ENCODE measurements around the gene AVPI1. TPM values are rescaled to one million over a fixed set of nuclear protein-coding genes. Genes with fewer than 3 reads are reported as not detected.

The AVPI1 gene
- total and polyA plus RNA-seq, 2 experiments from 2014 or later = 7.4 to 7.6 TPM

- TF ChIP-seq EZH2phosphoT487 (IDR thresholded peaks at IDR 0.05; ENCODE audit: unreplicated experiment) = no peak
- TF ChIP-seq ETS1 (IDR thresholded peaks at IDR 0.05) = no peak
- TF ChIP-seq, protein P1, sequence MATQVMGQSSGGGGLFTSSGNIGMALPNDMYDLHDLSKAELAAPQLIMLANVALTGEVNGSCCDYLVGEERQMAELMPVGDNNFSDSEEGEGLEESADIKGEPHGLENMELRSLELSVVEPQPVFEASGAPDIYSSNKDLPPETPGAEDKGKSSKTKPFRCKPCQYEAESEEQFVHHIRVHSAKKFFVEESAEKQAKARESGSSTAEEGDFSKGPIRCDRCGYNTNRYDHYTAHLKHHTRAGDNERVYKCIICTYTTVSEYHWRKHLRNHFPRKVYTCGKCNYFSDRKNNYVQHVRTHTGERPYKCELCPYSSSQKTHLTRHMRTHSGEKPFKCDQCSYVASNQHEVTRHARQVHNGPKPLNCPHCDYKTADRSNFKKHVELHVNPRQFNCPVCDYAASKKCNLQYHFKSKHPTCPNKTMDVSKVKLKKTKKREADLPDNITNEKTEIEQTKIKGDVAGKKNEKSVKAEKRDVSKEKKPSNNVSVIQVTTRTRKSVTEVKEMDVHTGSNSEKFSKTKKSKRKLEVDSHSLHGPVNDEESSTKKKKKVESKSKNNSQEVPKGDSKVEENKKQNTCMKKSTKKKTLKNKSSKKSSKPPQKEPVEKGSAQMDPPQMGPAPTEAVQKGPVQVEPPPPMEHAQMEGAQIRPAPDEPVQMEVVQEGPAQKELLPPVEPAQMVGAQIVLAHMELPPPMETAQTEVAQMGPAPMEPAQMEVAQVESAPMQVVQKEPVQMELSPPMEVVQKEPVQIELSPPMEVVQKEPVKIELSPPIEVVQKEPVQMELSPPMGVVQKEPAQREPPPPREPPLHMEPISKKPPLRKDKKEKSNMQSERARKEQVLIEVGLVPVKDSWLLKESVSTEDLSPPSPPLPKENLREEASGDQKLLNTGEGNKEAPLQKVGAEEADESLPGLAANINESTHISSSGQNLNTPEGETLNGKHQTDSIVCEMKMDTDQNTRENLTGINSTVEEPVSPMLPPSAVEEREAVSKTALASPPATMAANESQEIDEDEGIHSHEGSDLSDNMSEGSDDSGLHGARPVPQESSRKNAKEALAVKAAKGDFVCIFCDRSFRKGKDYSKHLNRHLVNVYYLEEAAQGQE (IDR thresholded peaks at IDR 0.05; ENCODE audit: unreplicated experiment) = no peak
- no peak for TF ChIP-seq POLR2AphosphoS5 (IDR thresholded peaks at IDR 0.05; ENCODE audit: low read depth)
- TF ChIP-seq CREB1 (CRISPR knock-in tag; IDR thresholded peaks at IDR 0.05; ENCODE audit: low read depth) = no peak
- TF ChIP-seq, protein P2, sequence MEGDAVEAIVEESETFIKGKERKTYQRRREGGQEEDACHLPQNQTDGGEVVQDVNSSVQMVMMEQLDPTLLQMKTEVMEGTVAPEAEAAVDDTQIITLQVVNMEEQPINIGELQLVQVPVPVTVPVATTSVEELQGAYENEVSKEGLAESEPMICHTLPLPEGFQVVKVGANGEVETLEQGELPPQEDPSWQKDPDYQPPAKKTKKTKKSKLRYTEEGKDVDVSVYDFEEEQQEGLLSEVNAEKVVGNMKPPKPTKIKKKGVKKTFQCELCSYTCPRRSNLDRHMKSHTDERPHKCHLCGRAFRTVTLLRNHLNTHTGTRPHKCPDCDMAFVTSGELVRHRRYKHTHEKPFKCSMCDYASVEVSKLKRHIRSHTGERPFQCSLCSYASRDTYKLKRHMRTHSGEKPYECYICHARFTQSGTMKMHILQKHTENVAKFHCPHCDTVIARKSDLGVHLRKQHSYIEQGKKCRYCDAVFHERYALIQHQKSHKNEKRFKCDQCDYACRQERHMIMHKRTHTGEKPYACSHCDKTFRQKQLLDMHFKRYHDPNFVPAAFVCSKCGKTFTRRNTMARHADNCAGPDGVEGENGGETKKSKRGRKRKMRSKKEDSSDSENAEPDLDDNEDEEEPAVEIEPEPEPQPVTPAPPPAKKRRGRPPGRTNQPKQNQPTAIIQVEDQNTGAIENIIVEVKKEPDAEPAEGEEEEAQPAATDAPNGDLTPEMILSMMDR (conservative IDR thresholded peaks at IDR 0.05; ENCODE audit: low read depth in 2 of 2) = no peak
- no peak for TF ChIP-seq NANOG (IDR thresholded peaks at IDR 0.05; ENCODE audit: borderline replicate concordance)
- TF ChIP-seq ZNF114 (CRISPR knock-in tag; IDR thresholded peaks at IDR 0.05) = no peak
- no peak for TF ChIP-seq ZNF331 (CRISPR knock-in tag; IDR thresholded peaks at IDR 0.05; ENCODE audit: low read depth)
- TF ChIP-seq EZH2 (IDR thresholded peaks at IDR 0.05; ENCODE audit: low read depth, unreplicated experiment) = no peak
- no peak for TF ChIP-seq JUNB (IDR thresholded peaks at IDR 0.05; ENCODE audit: unreplicated experiment)
- TF ChIP-seq STAT1 (IDR thresholded peaks at IDR 0.05; ENCODE audit: unreplicated experiment) = no peak
- TF ChIP-seq, protein P3, sequence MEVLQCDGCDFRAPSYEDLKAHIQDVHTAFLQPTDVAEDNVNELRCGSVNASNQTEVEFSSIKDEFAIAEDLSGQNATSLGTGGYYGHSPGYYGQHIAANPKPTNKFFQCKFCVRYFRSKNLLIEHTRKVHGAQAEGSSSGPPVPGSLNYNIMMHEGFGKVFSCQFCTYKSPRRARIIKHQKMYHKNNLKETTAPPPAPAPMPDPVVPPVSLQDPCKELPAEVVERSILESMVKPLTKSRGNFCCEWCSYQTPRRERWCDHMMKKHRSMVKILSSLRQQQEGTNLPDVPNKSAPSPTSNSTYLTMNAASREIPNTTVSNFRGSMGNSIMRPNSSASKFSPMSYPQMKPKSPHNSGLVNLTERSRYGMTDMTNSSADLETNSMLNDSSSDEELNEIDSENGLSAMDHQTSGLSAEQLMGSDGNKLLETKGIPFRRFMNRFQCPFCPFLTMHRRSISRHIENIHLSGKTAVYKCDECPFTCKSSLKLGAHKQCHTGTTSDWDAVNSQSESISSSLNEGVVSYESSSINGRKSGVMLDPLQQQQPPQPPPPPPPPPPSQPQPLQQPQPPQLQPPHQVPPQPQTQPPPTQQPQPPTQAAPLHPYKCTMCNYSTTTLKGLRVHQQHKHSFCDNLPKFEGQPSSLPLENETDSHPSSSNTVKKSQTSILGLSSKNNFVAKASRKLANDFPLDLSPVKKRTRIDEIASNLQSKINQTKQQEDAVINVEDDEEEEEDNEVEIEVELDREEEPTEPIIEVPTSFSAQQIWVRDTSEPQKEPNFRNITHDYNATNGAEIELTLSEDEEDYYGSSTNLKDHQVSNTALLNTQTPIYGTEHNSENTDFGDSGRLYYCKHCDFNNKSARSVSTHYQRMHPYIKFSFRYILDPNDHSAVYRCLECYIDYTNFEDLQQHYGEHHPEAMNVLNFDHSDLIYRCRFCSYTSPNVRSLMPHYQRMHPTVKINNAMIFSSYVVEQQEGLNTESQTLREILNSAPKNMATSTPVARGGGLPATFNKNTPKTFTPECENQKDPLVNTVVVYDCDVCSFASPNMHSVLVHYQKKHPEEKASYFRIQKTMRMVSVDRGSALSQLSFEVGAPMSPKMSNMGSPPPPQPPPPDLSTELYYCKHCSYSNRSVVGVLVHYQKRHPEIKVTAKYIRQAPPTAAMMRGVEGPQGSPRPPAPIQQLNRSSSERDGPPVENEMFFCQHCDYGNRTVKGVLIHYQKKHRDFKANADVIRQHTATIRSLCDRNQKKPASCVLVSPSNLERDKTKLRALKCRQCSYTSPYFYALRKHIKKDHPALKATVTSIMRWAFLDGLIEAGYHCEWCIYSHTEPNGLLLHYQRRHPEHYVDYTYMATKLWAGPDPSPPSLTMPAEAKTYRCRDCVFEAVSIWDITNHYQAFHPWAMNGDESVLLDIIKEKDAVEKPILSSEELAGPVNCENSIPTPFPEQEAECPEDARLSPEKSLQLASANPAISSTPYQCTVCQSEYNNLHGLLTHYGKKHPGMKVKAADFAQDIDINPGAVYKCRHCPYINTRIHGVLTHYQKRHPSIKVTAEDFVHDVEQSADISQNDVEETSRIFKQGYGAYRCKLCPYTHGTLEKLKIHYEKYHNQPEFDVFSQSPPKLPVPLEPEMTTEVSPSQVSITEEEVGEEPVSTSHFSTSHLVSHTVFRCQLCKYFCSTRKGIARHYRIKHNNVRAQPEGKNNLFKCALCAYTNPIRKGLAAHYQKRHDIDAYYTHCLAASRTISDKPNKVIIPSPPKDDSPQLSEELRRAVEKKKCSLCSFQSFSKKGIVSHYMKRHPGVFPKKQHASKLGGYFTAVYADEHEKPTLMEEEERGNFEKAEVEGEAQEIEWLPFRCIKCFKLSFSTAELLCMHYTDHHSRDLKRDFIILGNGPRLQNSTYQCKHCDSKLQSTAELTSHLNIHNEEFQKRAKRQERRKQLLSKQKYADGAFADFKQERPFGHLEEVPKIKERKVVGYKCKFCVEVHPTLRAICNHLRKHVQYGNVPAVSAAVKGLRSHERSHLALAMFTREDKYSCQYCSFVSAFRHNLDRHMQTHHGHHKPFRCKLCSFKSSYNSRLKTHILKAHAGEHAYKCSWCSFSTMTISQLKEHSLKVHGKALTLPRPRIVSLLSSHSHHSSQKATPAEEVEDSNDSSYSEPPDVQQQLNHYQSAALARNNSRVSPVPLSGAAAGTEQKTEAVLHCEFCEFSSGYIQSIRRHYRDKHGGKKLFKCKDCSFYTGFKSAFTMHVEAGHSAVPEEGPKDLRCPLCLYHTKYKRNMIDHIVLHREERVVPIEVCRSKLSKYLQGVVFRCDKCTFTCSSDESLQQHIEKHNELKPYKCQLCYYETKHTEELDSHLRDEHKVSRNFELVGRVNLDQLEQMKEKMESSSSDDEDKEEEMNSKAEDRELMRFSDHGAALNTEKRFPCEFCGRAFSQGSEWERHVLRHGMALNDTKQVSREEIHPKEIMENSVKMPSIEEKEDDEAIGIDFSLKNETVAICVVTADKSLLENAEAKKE (CRISPR knock-in tag; IDR thresholded peaks at IDR 0.05) = no peak
These were observed 18.1 kb upstream of the AVPI1 start for GRCh38 chr10:97705006-97705670.

More at GRCh38 chr10:97705006-97705670, 18.1 kb upstream of the AVPI1 start:
- H4K20me1 ChIP-seq (replicated peaks; ENCODE audit: insufficient read depth) = no peaks in the 10 kb centered on the region
- 0 out of 2 replicates have a peak, but pooled peaks cover 3% of the 10 kb centered on the region for H3F3A ChIP-seq (replicated peaks; ENCODE audit: low read depth)
- no peak overlapping the region for H2AFZ ChIP-seq
- H3K4me1 Mint-ChIP-seq = peaks cover 12% of the 10 kb centered on the region
- no peaks in the 10 kb centered on the region for H3K36me3 Mint-ChIP-seq (ENCODE audit: low read depth)
- no peaks in the 10 kb centered on the region for H3K27me3 ChIP-seq (ENCODE audit: insufficient read depth)
- no peak overlapping the region for H3K27ac Mint-ChIP-seq
- DNase-seq (ENCODE audit: low spot score) = no peak
- no peak for ATAC-seq
- no peaks in the 10 kb centered on the region for H3K9me2 ChIP-seq (ENCODE audit: insufficient read depth)
- no peak overlapping the region for H3K4me3 ChIP-seq
- H3K27ac ChIP-seq (ENCODE audit: low read depth) = no peak overlapping the region
- H3K36me3 ChIP-seq (ENCODE audit: insufficient read depth) = no peaks in the 10 kb centered on the region
- peaks cover 7% of the 10 kb centered on the region for H3K27me3 Mint-ChIP-seq (ENCODE audit: insufficient read depth, low read depth, poor library complexity)
- H3K79me2 ChIP-seq (replicated peaks; ENCODE audit: insufficient read depth) = no peaks in the 10 kb centered on the region
- H3K4me1 ChIP-seq (ENCODE audit: insufficient read depth) = no peaks in the 10 kb centered on the region
- no peak overlapping the region for H3K4me2 ChIP-seq
- H3K4me3 Mint-ChIP-seq = no peak overlapping the region
- H3K9me3 Mint-ChIP-seq = no peaks in the 10 kb centered on the region

All from GM23338 (cell line).